Bronchial epithelial cell (primary cell): ENCODE data around the gene RYR2. TPM values are rescaled to one million over a fixed set of nuclear protein-coding genes. Genes with fewer than 3 reads are reported as not detected.

ENCODE experiments used
- DNase-seq: peaks from one replicate; pipeline ENCODE4 v3.0.0-alpha.2; 2010; ENCODE audit warnings: low read depth
- FAIRE-seq: peaks from 2 replicates; lab custom pipeline; 2011; peaks lifted over from hg19 to GRCh38; lab: Jason Lieb, UNC
- H3K27me3 ChIP-seq: 2 replicates; pipeline ENCODE4 v1.5.1; 2011; ENCODE audit warnings: low read length; ENCODE audit not compliant: control insufficient read depth, insufficient read depth
- H3K36me3 ChIP-seq: 2 replicates; pipeline ENCODE4 v1.5.1; 2011; ENCODE audit warnings: low read length; ENCODE audit not compliant: control insufficient read depth, insufficient read depth
- H3K4me3 ChIP-seq: 2 replicates; pipeline ENCODE4 v1.5.1; 2011; ENCODE audit warnings: mild to moderate bottlenecking, low read depth, low read length, control low read depth
- total RNA-seq: library from RNA; depleted of rRNA; stranded (reverse); fragments of >200 nt; gene quantifications from 2 replicates; pipeline ENCODE4 v1.2.1, GENCODE V29; 2014
- TF ChIP-seq, protein P1 (sequence below): IDR thresholded peaks from 2 replicates; pipeline ENCODE4 v1.5.1; 2011; ENCODE audit warnings: mild to moderate bottlenecking, moderate library complexity, low read length, control low read depth, inconsistent platforms; ENCODE audit not compliant: insufficient read depth, severe bottlenecking

The RYR2 gene
- total RNA-seq, 1 donor from 2014 or later, result not detected

- H3K36me3 ChIP-seq, result no peaks in the 10 kb centered on the region
- FAIRE-seq, result no peak
- TF ChIP-seq, protein P1, sequence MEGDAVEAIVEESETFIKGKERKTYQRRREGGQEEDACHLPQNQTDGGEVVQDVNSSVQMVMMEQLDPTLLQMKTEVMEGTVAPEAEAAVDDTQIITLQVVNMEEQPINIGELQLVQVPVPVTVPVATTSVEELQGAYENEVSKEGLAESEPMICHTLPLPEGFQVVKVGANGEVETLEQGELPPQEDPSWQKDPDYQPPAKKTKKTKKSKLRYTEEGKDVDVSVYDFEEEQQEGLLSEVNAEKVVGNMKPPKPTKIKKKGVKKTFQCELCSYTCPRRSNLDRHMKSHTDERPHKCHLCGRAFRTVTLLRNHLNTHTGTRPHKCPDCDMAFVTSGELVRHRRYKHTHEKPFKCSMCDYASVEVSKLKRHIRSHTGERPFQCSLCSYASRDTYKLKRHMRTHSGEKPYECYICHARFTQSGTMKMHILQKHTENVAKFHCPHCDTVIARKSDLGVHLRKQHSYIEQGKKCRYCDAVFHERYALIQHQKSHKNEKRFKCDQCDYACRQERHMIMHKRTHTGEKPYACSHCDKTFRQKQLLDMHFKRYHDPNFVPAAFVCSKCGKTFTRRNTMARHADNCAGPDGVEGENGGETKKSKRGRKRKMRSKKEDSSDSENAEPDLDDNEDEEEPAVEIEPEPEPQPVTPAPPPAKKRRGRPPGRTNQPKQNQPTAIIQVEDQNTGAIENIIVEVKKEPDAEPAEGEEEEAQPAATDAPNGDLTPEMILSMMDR, result no peak
- DNase-seq, result no peak
- H3K4me3 ChIP-seq, result no peak overlapping the region
- no peaks in the 10 kb centered on the region for H3K27me3 ChIP-seq
Observed at GRCh38 chr1:237736372-237737029, 694.5 kb downstream of the RYR2 start.

GRCh38 chr1:237737448-237737847, 695.5 kb downstream of the RYR2 start:
- TF ChIP-seq, protein P1, result no peak
- H3K4me3 ChIP-seq, result no peak overlapping the region
- no peak for FAIRE-seq
- H3K36me3 ChIP-seq, result no peaks in the 10 kb centered on the region
- no peaks in the 10 kb centered on the region for H3K27me3 ChIP-seq
- no peak for DNase-seq

- DNase-seq (no peak), FAIRE-seq (no peak)
Observed at GRCh38 chr1:237737938-237738610, 696.1 kb downstream of the RYR2 start.

GRCh38 chr1:237740846-237741245, 698.9 kb downstream of the RYR2 start:
- Histone ChIP-seq H3K4me3 (no peak overlapping the region), H3K36me3 (no peaks in the 10 kb centered on the region), H3K27me3 (no peaks in the 10 kb centered on the region)
- TF ChIP-seq, protein P1, result no peak
- FAIRE-seq (no peak), DNase-seq (no peak)

More at GRCh38 chr1:237737938-237738610, 696.1 kb downstream of the RYR2 start:
- TF ChIP-seq, protein P1, result no peak
- Histone ChIP-seq H3K27me3 (no peaks in the 10 kb centered on the region), H3K36me3 (no peaks in the 10 kb centered on the region), H3K4me3 (no peak overlapping the region)

DNA sequence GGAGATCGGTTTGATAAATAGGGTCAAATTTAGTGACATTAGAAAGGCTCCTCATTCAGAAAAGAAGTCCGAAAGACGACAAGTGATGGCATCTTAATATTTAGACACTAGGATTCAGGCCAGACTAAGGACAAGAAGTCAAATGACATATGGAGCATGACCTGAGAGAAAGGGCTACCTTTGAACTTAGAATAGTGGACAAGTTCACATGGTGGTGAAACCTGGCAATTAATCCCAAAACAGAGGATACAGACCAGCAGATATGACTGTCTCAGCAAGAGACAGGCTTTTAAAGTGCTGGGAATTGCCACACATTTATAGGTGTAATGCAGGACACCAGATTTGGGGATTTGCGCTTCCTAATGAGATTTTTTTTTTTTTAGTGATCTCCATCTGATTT, 703.6 kb downstream of the RYR2 start:
- FAIRE-seq (no peak), DNase-seq (no peak)
- Histone ChIP-seq H3K4me3 (no peak overlapping the region), H3K36me3 (no peaks in the 10 kb centered on the region), H3K27me3 (no peaks in the 10 kb centered on the region)
- TF ChIP-seq, protein P1, result no peak
